Measurements from ENCODE around the gene KIF5C.

The KIF5C gene

DNA sequence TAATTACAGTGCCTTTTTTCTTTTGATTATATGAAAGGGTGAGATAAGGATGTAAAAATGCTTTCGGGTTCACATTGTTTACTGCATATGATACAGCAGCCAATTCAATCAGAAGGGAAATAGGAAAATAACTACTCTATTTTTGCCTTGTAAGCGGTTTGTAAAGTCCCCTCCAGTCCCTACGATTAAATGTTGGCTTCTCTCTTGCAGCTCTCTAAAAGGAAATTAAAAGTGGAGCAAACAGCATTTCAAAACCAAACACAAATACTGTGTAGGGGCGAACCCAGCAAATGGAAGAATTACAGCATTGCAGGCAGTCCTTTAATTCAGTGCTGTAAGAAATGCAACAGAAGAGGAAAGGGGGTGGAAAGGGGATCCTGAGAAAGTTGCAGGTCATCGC lies 182.4 kb downstream of the KIF5C start:
- TF ChIP-seq, protein P1, sequence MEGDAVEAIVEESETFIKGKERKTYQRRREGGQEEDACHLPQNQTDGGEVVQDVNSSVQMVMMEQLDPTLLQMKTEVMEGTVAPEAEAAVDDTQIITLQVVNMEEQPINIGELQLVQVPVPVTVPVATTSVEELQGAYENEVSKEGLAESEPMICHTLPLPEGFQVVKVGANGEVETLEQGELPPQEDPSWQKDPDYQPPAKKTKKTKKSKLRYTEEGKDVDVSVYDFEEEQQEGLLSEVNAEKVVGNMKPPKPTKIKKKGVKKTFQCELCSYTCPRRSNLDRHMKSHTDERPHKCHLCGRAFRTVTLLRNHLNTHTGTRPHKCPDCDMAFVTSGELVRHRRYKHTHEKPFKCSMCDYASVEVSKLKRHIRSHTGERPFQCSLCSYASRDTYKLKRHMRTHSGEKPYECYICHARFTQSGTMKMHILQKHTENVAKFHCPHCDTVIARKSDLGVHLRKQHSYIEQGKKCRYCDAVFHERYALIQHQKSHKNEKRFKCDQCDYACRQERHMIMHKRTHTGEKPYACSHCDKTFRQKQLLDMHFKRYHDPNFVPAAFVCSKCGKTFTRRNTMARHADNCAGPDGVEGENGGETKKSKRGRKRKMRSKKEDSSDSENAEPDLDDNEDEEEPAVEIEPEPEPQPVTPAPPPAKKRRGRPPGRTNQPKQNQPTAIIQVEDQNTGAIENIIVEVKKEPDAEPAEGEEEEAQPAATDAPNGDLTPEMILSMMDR (IDR thresholded peaks at IDR 0.05; ENCODE audit: low read depth, low read length, missing control alignments) = no peak
- DNase-seq (ENCODE audit: extremely low read depth, low read depth) = no peak
- H3K4me3 ChIP-seq (replicated peaks; ENCODE audit: low read depth, low read length) = no peak overlapping the region

DNA sequence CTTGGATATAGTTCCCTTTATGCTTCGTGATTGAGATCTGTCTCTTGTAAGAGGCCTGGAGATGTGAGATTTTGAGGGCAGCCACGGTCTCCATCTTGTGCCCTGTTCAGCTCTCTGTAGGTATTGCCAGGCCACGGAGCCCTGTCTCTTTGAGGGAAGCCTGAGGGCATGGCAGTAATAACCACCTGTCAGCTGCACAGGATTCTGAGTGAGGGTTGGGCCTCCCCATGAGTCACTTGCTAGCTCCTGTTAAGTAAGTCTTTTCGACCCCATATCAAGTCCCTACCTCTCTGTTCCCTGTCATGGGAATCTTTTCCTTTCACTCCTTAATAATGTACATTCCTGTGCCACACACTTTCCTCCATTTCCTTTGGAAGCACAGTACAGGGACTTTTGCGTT lies 183.9 kb downstream of the KIF5C start:
- DNase-seq (ENCODE audit: extremely low read depth, low read depth) = no peak
- TF ChIP-seq, protein P1 (IDR thresholded peaks at IDR 0.05; ENCODE audit: low read depth, low read length, missing control alignments) = no peak
- no peak overlapping the region for H3K4me3 ChIP-seq (replicated peaks; ENCODE audit: low read depth, low read length)

DNA sequence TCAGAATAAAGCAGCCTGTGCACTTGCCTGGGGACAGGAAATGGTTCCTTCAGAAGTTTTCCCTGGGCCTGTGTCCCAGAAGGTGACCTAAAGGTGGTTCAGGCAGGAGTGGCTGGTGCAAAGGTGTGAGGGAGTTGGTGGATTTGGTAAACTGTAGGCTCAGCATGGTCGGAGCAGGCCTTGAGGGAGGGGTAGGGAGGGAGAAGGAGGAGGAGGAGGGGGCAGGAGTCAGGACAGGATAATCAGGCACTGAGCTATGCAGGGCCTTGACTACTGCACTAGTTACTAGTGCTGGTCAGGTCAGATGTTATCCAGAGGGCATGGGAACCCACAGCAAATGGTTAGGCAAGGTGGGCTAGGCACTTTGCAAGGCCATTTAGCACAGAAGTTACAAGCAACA lies 184.8 kb downstream of the KIF5C start:
- TF ChIP-seq, protein P1 (IDR thresholded peaks at IDR 0.05; ENCODE audit: low read depth, low read length, missing control alignments) = no peak
- DNase-seq (ENCODE audit: extremely low read depth, low read depth) = no peak
- H3K4me3 ChIP-seq (replicated peaks; ENCODE audit: low read depth, low read length) = no peak overlapping the region

DNA sequence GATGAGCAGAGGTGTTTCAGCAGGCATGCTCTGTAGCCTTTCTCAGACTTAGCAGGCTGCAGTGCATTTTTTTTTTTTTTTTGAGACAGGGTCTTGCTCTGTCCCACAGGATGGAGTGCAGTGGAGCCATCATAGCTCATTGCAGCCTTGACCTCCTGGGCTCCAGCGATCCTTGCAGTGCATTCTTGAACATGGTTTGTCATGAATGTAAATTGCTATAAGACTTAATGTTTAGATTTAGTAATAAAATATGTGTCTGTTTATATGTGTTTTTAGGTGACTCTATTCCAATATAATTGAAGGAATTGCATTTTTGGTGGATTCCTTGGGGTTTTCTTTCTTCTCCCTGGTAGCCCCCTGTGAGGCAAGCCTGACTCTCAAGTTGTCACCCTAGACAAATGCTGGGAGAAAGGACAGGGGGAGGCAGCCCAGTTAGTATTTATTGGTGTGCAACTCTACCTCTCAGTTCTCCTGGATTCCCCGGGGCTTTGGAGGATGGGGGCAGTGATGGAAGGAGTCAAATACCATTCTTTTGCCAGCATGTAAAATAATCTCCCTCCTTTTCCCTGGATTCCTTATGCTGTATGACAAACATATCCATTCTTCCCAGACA lies 186.2 kb downstream of the KIF5C start:
- H3K4me3 ChIP-seq (replicated peaks; ENCODE audit: low read depth, low read length) = no peak overlapping the region
- no peak for DNase-seq (ENCODE audit: extremely low read depth, low read depth)
- TF ChIP-seq, protein P1 (IDR thresholded peaks at IDR 0.05; ENCODE audit: low read depth, low read length, missing control alignments) = no peak

DNA sequence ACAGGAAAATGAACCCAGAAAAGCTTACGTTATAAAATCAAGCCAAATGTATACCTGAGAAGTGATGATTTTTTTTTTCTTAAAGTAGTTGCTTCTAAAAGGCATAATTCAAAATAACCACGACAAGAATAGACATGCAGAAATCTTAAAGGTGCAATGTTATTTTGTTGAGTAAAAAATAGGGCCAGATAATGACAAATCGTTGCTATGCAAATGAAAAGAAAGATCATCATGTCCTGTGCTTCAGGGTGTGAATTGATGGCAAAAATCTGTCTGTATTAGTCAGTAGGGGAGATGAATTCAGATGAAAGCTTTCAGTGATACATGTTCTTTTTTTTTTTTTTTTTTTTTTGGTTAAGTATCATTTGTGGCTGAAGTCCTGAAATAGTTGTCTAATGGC lies 187.5 kb downstream of the KIF5C start:
- H3K4me3 ChIP-seq (replicated peaks; ENCODE audit: low read depth, low read length) = no peak overlapping the region
- DNase-seq (ENCODE audit: extremely low read depth, low read depth) = no peak
- TF ChIP-seq, protein P1 (IDR thresholded peaks at IDR 0.05; ENCODE audit: low read depth, low read length, missing control alignments) = no peak

DNA sequence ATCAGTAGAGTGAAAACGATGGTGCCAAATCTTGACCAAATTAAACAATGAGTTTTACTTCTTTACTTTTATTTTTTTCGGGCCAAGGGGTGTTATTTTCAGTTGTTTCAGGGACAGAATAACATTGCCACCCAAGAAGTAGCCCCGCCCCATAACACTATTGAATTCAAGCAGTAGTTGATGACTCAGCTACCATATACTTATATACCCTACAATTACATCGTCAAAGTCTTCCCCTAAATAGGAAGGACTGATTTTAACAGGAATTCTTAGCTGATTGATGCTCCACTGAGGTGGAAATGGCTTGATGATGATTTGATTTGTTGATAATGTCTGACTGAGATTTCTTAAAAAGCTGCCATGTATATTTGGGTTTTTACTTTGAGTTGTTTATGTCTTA lies 188.2 kb downstream of the KIF5C start:
- TF ChIP-seq, protein P1 (IDR thresholded peaks at IDR 0.05; ENCODE audit: low read depth, low read length, missing control alignments) = no peak
- DNase-seq (ENCODE audit: extremely low read depth, low read depth) = no peak
- no peak overlapping the region for H3K4me3 ChIP-seq (replicated peaks; ENCODE audit: low read depth, low read length)

DNA sequence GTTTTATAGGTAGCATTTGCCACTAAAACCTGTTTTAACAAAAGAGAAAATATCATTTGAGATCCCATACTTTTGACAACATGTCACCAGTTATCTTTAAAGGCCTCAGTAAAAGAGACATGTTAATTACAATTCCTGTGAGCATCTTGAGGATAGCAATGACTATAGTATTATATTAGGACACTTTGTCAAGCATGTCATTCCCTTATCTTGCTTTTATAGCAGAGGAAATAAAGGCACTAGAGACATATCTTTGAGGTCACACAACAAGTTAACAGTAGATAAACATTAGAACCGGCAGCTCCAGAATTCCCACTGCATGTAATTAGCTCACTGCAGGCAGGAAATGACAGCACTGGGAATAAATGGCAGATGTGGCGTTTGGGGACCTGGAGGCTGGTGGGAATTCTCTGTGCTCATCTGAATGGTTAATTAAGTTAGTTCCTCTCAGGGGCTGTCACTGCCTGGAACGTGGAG lies 189.4 kb downstream of the KIF5C start:
- DNase-seq (ENCODE audit: extremely low read depth, low read depth) = no peak
- TF ChIP-seq, protein P1 (IDR thresholded peaks at IDR 0.05; ENCODE audit: low read depth, low read length, missing control alignments) = no peak
- no peak overlapping the region for H3K4me3 ChIP-seq (replicated peaks; ENCODE audit: low read depth, low read length)
